Stomach (tissue), 9 donors: ENCODE data around the gene KLRG1. TPM values are rescaled to one million over a fixed set of nuclear protein-coding genes. Genes with fewer than 3 reads are reported as not detected.

ENCODE experiments used
- DNase-seq, 2 donors: peaks; one replicate each; pipeline versions ENCODE4 v3.0.0 to v3.0.0-alpha.2; 2013 to 2019
- H3K27ac ChIP-seq, 5 donors: fragments of 200-600 bp in 4 of 5; sonication (generic) in 4 of 5; one replicate each; pipeline ENCODE4 v1.5.1; 2013 to 2019; ENCODE audit warnings: mild to moderate bottlenecking in 1 of 5, moderate library complexity in 1 of 5
- H3K27me3 ChIP-seq, 3 donors: fragments of 200-600 bp; sonication (generic); one replicate each; pipeline ENCODE4 v1.5.1; 2017 to 2019; ENCODE audit warnings: mixed run types in 1 of 3
- H3K36me3 ChIP-seq, 4 donors: fragments of 200-600 bp; sonication (generic); 1 replicate in 3 of 4; 2 replicates in 1 of 4; pipeline ENCODE4 v1.5.1; 2016 to 2019
- H3K4me1 ChIP-seq, 4 donors: fragments of 200-600 bp; sonication (generic); one replicate each; pipeline ENCODE4 v1.5.1; 2016 to 2019
- H3K4me3 ChIP-seq, 4 donors: fragments of 200-600 bp; sonication (generic) in 3 of 4; one replicate each; pipeline ENCODE4 v1.5.1; 2016 to 2019; ENCODE audit warnings: mild to moderate bottlenecking in 1 of 4
- H3K9me3 ChIP-seq, 4 donors: fragments of 200-600 bp; sonication (generic); one replicate each; pipeline ENCODE4 v1.5.1; 2016 to 2019
- CTCF ChIP-seq, 7 experiments: fragments of 450-650 bp in 4 of 7; fragments of 200-600 bp in 3 of 7; sonication (generic) in 3 of 7; IDR thresholded peaks; one replicate each; pipeline ENCODE4 v1.5.1; 2016 to 2019; ENCODE audit warnings: antibody characterized with exemption in 7 of 7, control low read depth in 2 of 7, mild to moderate bottlenecking in 1 of 7
- EP300 ChIP-seq: sonication (generic); formaldehyde crosslinking; IDR thresholded peaks from one replicate; pipeline ENCODE4 v1.6.1; 2017; ENCODE audit warnings: antibody characterized with exemption
- POLR2A ChIP-seq, 4 donors: fragments of 450-650 bp; IDR thresholded peaks; one replicate each; pipeline ENCODE4 v1.6.1; 2016; ENCODE audit warnings: antibody characterized with exemption in 4 of 4, control low read depth in 2 of 4, mild to moderate bottlenecking in 1 of 4, moderate library complexity in 1 of 4
- POLR2AphosphoS5 ChIP-seq, 3 donors: sonication (generic); formaldehyde crosslinking; IDR thresholded peaks; one replicate each; pipeline ENCODE4 v1.6.1; 2016; ENCODE audit warnings: antibody characterized with exemption in 3 of 3
- WGBS, 5 donors: extraction: QIAGEN DNeasy Blood & Tissue Kit in 3 of 5; methylation state at CpG; one replicate each; pipeline versions ENCODE4 v1.1.5 to v1.1.7; 2013 to 2018; 5-methylcytosine and 5-hydroxymethylcytosine counted together
- intact Hi-C: fragments of 100-400 bp; cut with DNase I; formaldehyde crosslinking; loops from one replicate; pipeline ENCODE4 v1.15.1; 2023; ENCODE audit warnings: low total_unique reads
- polyA plus RNA-seq, 3 donors: library from polyadenylated mRNA; stranded (reverse); fragments of 200-250 nt; gene quantifications; one replicate each; pipeline ENCODE4 v1.2.3, GENCODE V29; 2013
- total RNA-seq, 5 donors: library from RNA; depleted of rRNA; stranded (reverse); fragments of >200 nt; gene quantifications; one replicate each; pipeline versions ENCODE4 v1.1.0 to v1.2.3, GENCODE V29; 2014 to 2016
- donor health status: healthy with polysubstance abuse.
- donor health status: Bipolar disorder and iron deficiency.
- donor health status: healthy.

Gene KLRG1
- total and polyA plus RNA-seq, 8 donors: 0.40 to 2.9 (median 1.4) TPM; not detected in 2

- intact Hi-C loops: no loop called here
- TF ChIP-seq POLR2AphosphoS5 (IDR thresholded peaks at IDR 0.05) (no peak), EP300 (no peak), CTCF (IDR thresholded peaks at IDR 0.05) (no peak), POLR2A (IDR thresholded peaks at IDR 0.05) (no peak)
- H3K4me1 ChIP-seq: no peaks in the 10 kb centered on the region
- DNase-seq: no peak
- no peaks in the 10 kb centered on the region for H3K9me3 ChIP-seq
- no peak overlapping the region for H3K27ac ChIP-seq
- no peak overlapping the region for H3K4me3 ChIP-seq
- 73 to 77% (median 76%) methylated on average over 5 of the region's 5 CpGs for WGBS, 5 donors
- no peaks in the 10 kb centered on the region for H3K36me3 ChIP-seq
- no peaks in the 10 kb centered on the region for H3K27me3 ChIP-seq
Measured at GRCh38 chr12:9032202-9032964, 43.0 kb downstream of the KLRG1 start.

GRCh38 chr12:9033265-9033887 is 44.0 kb downstream of the KLRG1 start:
- 90 to 98% (median 97%) methylated on average over 2 of the region's 2 CpGs for WGBS, 5 donors
- H3K4me3 ChIP-seq: no peak overlapping the region
- DNase-seq: no peak
- H3K27me3 ChIP-seq: no peaks in the 10 kb centered on the region
- H3K27ac ChIP-seq: no peak overlapping the region
- TF ChIP-seq CTCF (IDR thresholded peaks at IDR 0.05) (no peak), POLR2AphosphoS5 (IDR thresholded peaks at IDR 0.05) (no peak), POLR2A (IDR thresholded peaks at IDR 0.05) (no peak), EP300 (no peak)
- intact Hi-C loops: no loop called here
- no peaks in the 10 kb centered on the region for H3K36me3 ChIP-seq
- no peaks in the 10 kb centered on the region for H3K4me1 ChIP-seq
- no peaks in the 10 kb centered on the region for H3K9me3 ChIP-seq

DNA sequence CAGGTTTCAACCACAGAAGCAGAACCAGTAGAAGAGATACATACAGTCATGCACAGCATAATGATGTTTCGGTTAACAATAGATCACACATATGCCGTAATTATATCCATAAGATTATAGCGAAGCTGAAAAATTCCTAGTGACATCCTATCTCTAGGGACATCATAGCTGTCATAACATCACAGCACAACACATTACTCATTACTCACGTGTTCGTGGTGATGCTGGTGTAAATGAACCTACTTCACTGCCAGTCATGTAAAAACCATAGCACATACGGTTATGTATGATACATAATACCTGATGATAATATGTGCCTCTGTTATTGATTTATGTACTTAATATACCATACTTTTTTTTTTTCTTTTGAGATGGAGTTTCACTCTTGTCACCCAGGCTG is 44.7 kb downstream of the KLRG1 start:
- no peaks in the 10 kb centered on the region for H3K4me1 ChIP-seq
- no peaks in the 10 kb centered on the region for H3K9me3 ChIP-seq
- no peak overlapping the region for H3K4me3 ChIP-seq
- 93 to 96% (median 96%) methylated on average over 6 of the region's 6 CpGs for WGBS, 5 donors
- intact Hi-C loops: no loop called here
- TF ChIP-seq POLR2A (IDR thresholded peaks at IDR 0.05): no peak
- no peak for TF ChIP-seq POLR2AphosphoS5 (IDR thresholded peaks at IDR 0.05)
- no peak for TF ChIP-seq CTCF (IDR thresholded peaks at IDR 0.05)
- no peak for TF ChIP-seq EP300
- no peak overlapping the region for H3K27ac ChIP-seq
- no peaks in the 10 kb centered on the region for H3K36me3 ChIP-seq
- H3K27me3 ChIP-seq: no peaks in the 10 kb centered on the region
- no peak for DNase-seq

DNA sequence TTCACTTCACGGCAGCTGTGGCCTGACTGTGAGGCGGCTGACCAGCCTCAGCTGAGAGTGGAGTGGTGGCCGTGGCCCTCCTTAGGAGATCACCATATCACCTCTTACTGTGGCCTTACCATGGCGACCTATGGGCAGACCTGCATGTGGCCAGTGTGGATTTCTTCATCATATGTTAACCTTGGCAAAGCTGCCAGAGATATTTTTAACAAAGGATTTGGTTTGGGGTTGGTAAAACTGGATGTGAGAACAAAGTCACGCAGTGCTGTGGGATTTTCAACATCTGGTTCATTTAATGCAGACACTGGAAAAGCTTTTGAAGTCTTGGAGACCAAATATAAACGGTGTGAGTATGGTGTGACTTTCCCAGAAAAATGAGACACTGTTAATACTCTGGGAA is 46.9 kb downstream of the KLRG1 start:
- no peak for DNase-seq
- TF ChIP-seq POLR2A (IDR thresholded peaks at IDR 0.05) (no peak), POLR2AphosphoS5 (IDR thresholded peaks at IDR 0.05) (no peak), CTCF (IDR thresholded peaks at IDR 0.05) (no peak), EP300 (no peak)
- Histone ChIP-seq H3K4me3 (no peak overlapping the region), H3K36me3 (no peaks in the 10 kb centered on the region), H3K4me1 (no peaks in the 10 kb centered on the region), H3K27ac (no peak overlapping the region), H3K9me3 (no peaks in the 10 kb centered on the region), H3K27me3 (no peaks in the 10 kb centered on the region)
- 58 to 75% (median 70%) methylated on average over 6 of the region's 6 CpGs for WGBS, 5 donors
- intact Hi-C loops: no loop called here
